ENCODE measurements around the gene PTGER1.

DNA sequence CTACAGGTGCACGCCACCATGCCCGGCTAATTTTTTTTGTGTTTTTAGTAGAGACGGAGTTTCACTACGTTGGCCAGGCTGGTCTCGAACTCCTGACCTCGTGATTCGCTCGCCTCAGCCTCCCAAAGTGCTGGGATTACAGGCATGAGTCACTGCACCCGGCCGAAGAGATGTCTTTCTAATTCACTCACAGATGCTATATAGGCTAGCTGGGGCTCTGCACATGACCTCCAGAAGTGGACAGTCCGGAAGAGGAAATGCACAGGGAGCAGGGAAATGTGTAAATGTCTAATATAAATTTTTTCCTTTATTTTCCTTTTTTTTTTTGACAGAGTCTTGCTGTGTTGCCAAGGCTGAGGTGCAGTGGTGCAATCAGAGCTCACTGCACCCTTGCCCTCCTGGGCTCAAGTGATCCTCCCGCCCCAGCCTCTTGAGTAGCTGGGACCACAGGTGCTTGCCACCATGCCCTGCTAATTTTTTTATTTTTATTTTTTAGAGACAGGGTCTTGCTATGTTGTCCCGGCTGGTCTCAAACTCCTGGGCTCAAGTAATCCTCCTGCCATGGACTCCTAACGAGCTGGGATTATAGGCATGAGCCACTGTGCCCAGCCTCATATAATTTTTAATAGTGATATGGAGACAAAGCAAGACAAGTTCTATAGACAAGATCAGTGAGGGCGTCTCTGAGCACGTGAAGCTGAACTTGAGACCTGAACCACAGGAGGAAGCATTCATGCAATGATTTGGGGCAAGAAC, 12.4 kb upstream of the PTGER1 start:
- TF ChIP-seq, protein P1, sequence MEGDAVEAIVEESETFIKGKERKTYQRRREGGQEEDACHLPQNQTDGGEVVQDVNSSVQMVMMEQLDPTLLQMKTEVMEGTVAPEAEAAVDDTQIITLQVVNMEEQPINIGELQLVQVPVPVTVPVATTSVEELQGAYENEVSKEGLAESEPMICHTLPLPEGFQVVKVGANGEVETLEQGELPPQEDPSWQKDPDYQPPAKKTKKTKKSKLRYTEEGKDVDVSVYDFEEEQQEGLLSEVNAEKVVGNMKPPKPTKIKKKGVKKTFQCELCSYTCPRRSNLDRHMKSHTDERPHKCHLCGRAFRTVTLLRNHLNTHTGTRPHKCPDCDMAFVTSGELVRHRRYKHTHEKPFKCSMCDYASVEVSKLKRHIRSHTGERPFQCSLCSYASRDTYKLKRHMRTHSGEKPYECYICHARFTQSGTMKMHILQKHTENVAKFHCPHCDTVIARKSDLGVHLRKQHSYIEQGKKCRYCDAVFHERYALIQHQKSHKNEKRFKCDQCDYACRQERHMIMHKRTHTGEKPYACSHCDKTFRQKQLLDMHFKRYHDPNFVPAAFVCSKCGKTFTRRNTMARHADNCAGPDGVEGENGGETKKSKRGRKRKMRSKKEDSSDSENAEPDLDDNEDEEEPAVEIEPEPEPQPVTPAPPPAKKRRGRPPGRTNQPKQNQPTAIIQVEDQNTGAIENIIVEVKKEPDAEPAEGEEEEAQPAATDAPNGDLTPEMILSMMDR (IDR thresholded peaks at IDR 0.05), result no peak
- TF ChIP-seq POLR2A (IDR thresholded peaks at IDR 0.05), result no peak
